GM21515 (cell line): ENCODE data around the gene PREP.

ENCODE experiments used
- ATAC-seq: cut with Tn5 transposase; IDR thresholded peaks from one replicate; pipeline ENCODE4 v1.9.1; 2021; ENCODE audit not compliant: unreplicated experiment

Gene PREP

GRCh38 chr6:105397987-105398386 is 4.9 kb downstream of the PREP start:
- ATAC-seq = no peak

GRCh38 chr6:105391705-105392104 is 11.2 kb downstream of the PREP start:
- ATAC-seq = no peak

GRCh38 chr6:105389543-105389942 is 13.3 kb downstream of the PREP start:
- ATAC-seq = no peak

GRCh38 chr6:105388392-105388791 is 14.5 kb downstream of the PREP start:
- no peak for ATAC-seq

- ATAC-seq = no peak
These were observed 18.9 kb downstream of the PREP start for GRCh38 chr6:105384004-105384403.

- no peak for ATAC-seq
These were observed 19.9 kb downstream of the PREP start for GRCh38 chr6:105382958-105383357.

- ATAC-seq = no peak
These were observed 20.4 kb downstream of the PREP start for GRCh38 chr6:105382496-105382895.

- no peak for ATAC-seq
These were observed 22.2 kb downstream of the PREP start for GRCh38 chr6:105380634-105381033.

- ATAC-seq = no peak
These were observed 27.1 kb downstream of the PREP start for GRCh38 chr6:105375797-105376196.

GRCh38 chr6:105374010-105374420 is 28.9 kb downstream of the PREP start:
- no peak for ATAC-seq

GRCh38 chr6:105373481-105373880 is 29.4 kb downstream of the PREP start:
- no peak for ATAC-seq

- no peak for ATAC-seq
These were observed 30.1 kb downstream of the PREP start for GRCh38 chr6:105372849-105373182.

- ATAC-seq = no peak
These were observed 30.6 kb downstream of the PREP start for GRCh38 chr6:105372142-105372848.

- no peak for ATAC-seq
These were observed 32.5 kb downstream of the PREP start for GRCh38 chr6:105370351-105370750.

GRCh38 chr6:105369145-105369544 is 33.7 kb downstream of the PREP start:
- no peak for ATAC-seq

- no peak for ATAC-seq
These were observed 38.6 kb downstream of the PREP start for GRCh38 chr6:105364243-105364642.

GRCh38 chr6:105363100-105363754 is 39.7 kb downstream of the PREP start:
- no peak for ATAC-seq

GRCh38 chr6:105359419-105360370 is 43.2 kb downstream of the PREP start:
- peak; percentile 53 for ATAC-seq

- ATAC-seq = no peak
These were observed 45.7 kb downstream of the PREP start for GRCh38 chr6:105357165-105357564.

- no peak for ATAC-seq
These were observed 50.8 kb downstream of the PREP start for GRCh38 chr6:105352037-105352617.

- ATAC-seq = no peak
These were observed 54.0 kb downstream of the PREP start for GRCh38 chr6:105348897-105349296.
